ENCODE data around the gene GPATCH8.

Gene GPATCH8

GRCh38 chr17:44527102-44527501 is 23.9 kb upstream of the GPATCH8 start:
- TF ChIP-seq ZNF580 (tag by site-specific recombination; IDR thresholded peaks at IDR 0.05) (peak; percentile 82; the same call in 1 of the 2 replicates), ZNF626 (tag by site-specific recombination; IDR thresholded peaks at IDR 0.05) (0 out of 2 replicates have a peak, but pooled peaks have one; percentile 65), ZNF558 (tag by site-specific recombination; IDR thresholded peaks at IDR 0.05) (no peak), TCF7L2 (IDR thresholded peaks at IDR 0.05; ENCODE audit: borderline replicate concordance, low read depth, low read length) (no peak), HIC1 (tag by site-specific recombination; IDR thresholded peaks at IDR 0.05) (no peak), ZNF280D (tag by site-specific recombination; IDR thresholded peaks at IDR 0.05) (no peak), ZNF768 (tag by site-specific recombination; IDR thresholded peaks at IDR 0.05) (no peak), ELK4 (IDR thresholded peaks at IDR 0.05; ENCODE audit: borderline replicate concordance, low read depth, low read length) (no peak), ZNF146 (tag by site-specific recombination; IDR thresholded peaks at IDR 0.05) (peak; percentile 99), ZNF266 (tag by site-specific recombination; IDR thresholded peaks at IDR 0.05; ENCODE audit: low read depth) (no peak), ZNF350 (tag by site-specific recombination; IDR thresholded peaks at IDR 0.05) (0 out of 2 replicates have a peak, but pooled peaks have one; percentile 16), ZNF549 (tag by site-specific recombination; IDR thresholded peaks at IDR 0.05) (no peak), ZNF341 (tag by site-specific recombination; IDR thresholded peaks at IDR 0.05; ENCODE audit: low read depth) (no peak), ZSCAN16 (tag by site-specific recombination; IDR thresholded peaks at IDR 0.05) (no peak)
- Histone ChIP-seq H3K27ac (ENCODE audit: extremely low read depth, low read depth, low read length) (no peak overlapping the region), H3K9me3 (ENCODE audit: control insufficient read depth, insufficient read depth, low read depth, low read length) (no peaks in the 10 kb centered on the region), H3K4me1 (ENCODE audit: control insufficient read depth, insufficient read depth, low read length) (no peaks in the 10 kb centered on the region), H3K4me3 (ENCODE audit: low read depth, low read length) (no peak overlapping the region), H3K36me3 (ENCODE audit: control insufficient read depth in 2 of 2, insufficient read depth in 1 of 2, low read length in 2 of 2) (no peaks in the 10 kb centered on the region)
- POLR2A ChIA-PET: no interaction called here
- CTCF ChIA-PET: no interaction called here

DNA sequence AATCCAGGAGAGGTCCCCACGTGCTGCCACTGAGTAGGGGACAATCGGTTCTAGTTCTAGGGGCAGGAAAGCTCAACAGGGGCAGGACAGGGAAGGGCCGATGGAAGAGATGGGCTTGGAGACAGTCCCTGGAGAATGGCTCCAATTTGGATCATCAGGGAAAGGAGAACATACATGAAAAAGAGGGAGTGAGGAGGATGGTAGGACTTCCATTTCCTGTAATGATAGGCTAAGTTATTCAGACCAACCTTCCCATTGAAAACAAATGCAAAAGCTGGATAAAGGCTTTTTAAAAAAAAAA is 20.4 kb upstream of the GPATCH8 start:
- Histone ChIP-seq H3K36me3 (ENCODE audit: control insufficient read depth in 2 of 2, insufficient read depth in 1 of 2, low read length in 2 of 2) (no peaks in the 10 kb centered on the region), H3K9me3 (ENCODE audit: control insufficient read depth, insufficient read depth, low read depth, low read length) (no peaks in the 10 kb centered on the region), H3K4me1 (ENCODE audit: control insufficient read depth, insufficient read depth, low read length) (no peaks in the 10 kb centered on the region), H3K4me3 (ENCODE audit: low read depth, low read length) (no peak overlapping the region), H3K27ac (ENCODE audit: extremely low read depth, low read depth, low read length) (no peak overlapping the region)
- ChIA-PET POLR2A (interaction anchor here (0.6 to 1.2 kb wide), 5 partner anchors 12 to 197 kb away, joined by 3 to 8 read pairs (median 4); partner anchors contain the start of gene FZD2), CTCF (interaction anchor here (0.5 to 3.4 kb wide), 54 partner anchors 10 to 528 kb away, joined by 3 to 45 read pairs (median 4); partner anchors contain the start of genes FAM171A2 and GPATCH8)
- no peak for TF ChIP-seq ZNF341 (tag by site-specific recombination; IDR thresholded peaks at IDR 0.05; ENCODE audit: low read depth)
- TF ChIP-seq ZNF792 (tag by site-specific recombination; IDR thresholded peaks at IDR 0.05): no peak
- no peak for TF ChIP-seq ZNF391 (tag by site-specific recombination; IDR thresholded peaks at IDR 0.05; ENCODE audit: borderline replicate concordance, low read depth)
- TF ChIP-seq ZNF266 (tag by site-specific recombination; IDR thresholded peaks at IDR 0.05; ENCODE audit: low read depth): no peak
- TF ChIP-seq ZNF324 (tag by site-specific recombination; IDR thresholded peaks at IDR 0.05): no peak
- TF ChIP-seq PATZ1 (tag by site-specific recombination; IDR thresholded peaks at IDR 0.05): no peak
- no peak for TF ChIP-seq ZBTB17 (tag by site-specific recombination; IDR thresholded peaks at IDR 0.05)
- no peak for TF ChIP-seq TCF7L2 (IDR thresholded peaks at IDR 0.05; ENCODE audit: borderline replicate concordance, low read depth, low read length)
- TF ChIP-seq ZNF426 (tag by site-specific recombination; IDR thresholded peaks at IDR 0.05): no peak
- no peak for TF ChIP-seq GLI4 (tag by site-specific recombination; IDR thresholded peaks at IDR 0.05)
- no peak for TF ChIP-seq ZIC2 (tag by site-specific recombination; IDR thresholded peaks at IDR 0.05)
- no peak for TF ChIP-seq ZBTB6 (tag by site-specific recombination; IDR thresholded peaks at IDR 0.05)
- TF ChIP-seq GFI1B (tag by site-specific recombination; IDR thresholded peaks at IDR 0.05): no peak
- no peak for TF ChIP-seq ZSCAN23 (tag by site-specific recombination; IDR thresholded peaks at IDR 0.05)
- no peak for TF ChIP-seq ZNF768 (tag by site-specific recombination; IDR thresholded peaks at IDR 0.05)
- no peak for TF ChIP-seq MEIS1 (CRISPR knock-in tag; IDR thresholded peaks at IDR 0.05; ENCODE audit: borderline replicate concordance)
